NOMO-1 treated with DMSO at 0.1 percent for 48 hours (cell line): ENCODE data around the gene LHFPL2.
"Not testable (repeated sequence)": the region's sequence is repeated elsewhere in the genome, so short reads cannot be mapped to it uniquely, and the experiment has no call there.

Experiments used
- DNase-seq: peaks from one replicate; lab custom pipeline; 2025; ENCODE audit not compliant: unreplicated experiment; lab: John Stamatoyannopoulos, UW

Gene LHFPL2

GRCh38 chr5:78666975-78667374, 18.4 kb upstream of the LHFPL2 start:
- DNase-seq = not testable (repeated sequence)

- DNase-seq = no peak
These were observed 17.5 kb upstream of the LHFPL2 start for GRCh38 chr5:78666041-78666444.

- no peak for DNase-seq
These were observed 17.0 kb upstream of the LHFPL2 start for GRCh38 chr5:78665534-78665933.

- DNase-seq = no peak
These were observed 13.8 kb upstream of the LHFPL2 start for GRCh38 chr5:78662323-78662722.

DNA sequence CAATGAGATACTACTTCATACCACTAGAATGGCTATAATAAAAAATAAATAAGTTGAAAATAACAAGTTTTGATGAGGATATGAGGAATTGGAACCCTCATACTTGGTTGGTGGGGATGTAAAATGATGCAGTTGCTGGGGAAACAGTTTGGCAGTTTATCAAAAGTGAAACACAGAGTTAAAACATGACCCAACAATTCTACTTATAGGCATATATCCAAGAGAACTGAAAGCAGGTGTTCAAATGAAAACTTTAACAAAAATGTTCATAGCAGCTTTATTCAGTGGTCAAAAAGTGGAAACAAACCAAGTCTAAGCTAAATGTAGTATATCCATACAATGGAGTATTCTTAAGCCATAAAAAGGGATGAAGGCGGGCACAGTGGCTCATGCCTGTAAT, 13.1 kb upstream of the LHFPL2 start:
- DNase-seq = no peak

DNA sequence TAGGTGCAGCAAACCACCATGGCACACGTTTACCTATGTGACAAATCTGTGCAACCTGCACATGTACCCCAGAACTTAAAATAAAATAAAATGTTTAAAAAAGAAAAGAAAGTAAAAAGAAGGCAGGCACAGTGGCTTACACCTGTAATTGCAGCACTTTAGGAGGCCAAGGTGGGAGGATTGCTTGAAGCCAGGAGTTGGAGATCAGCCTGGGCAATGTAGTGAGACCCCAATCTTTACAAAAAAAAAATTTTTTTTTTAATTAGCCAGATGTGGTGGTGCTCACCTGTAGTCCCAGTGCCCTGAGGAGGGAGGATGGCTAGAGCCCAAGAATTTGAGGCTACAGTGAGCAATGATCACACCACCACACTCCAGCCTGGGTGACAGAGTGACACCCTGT, 12.5 kb upstream of the LHFPL2 start:
- DNase-seq = no peak

- no peak for DNase-seq
These were observed 11.8 kb upstream of the LHFPL2 start for GRCh38 chr5:78660401-78660800.

GRCh38 chr5:78659714-78660113, 11.1 kb upstream of the LHFPL2 start:
- no peak for DNase-seq

GRCh38 chr5:78659114-78659513, 10.5 kb upstream of the LHFPL2 start:
- no peak for DNase-seq

DNA sequence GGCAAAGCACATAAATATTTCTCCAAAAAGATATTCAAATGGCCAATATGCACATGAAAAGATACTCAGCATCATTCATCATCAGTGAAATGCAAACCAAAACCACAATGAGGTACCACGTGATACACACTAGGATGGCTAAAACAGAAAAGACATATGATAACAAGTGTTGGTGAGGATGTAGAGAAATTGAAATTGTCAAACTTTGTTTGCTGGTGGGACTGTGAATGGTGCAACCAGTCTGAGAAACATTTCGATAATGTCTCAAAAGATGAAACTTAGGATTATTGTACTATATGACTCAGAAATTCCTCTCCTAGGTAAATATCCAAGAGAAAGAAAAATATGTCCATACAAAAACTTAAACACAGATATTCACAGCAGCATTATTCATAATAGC, 8.6 kb upstream of the LHFPL2 start:
- no peak for DNase-seq

GRCh38 chr5:78655746-78656290, 7.2 kb upstream of the LHFPL2 start:
- DNase-seq = no peak

DNA sequence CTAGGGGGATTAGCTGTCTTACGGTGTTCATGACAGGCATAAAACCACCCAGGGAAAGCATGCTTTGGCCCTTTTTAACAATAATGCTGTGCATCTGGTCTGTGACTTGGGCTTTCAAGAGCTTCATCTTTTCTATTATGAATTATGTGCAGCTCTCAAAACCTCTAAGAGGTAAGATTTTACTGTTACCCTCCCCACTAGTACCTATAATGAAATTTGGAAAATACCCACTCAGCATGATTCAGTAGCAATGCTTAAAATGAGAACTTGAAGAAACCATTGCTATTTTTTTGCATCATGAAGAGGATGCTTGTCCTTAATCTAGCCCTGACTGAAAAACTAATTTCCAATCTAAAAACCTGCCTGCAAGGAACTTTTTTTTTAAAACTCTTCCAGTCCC, 5.8 kb upstream of the LHFPL2 start:
- no peak for DNase-seq

- no peak for DNase-seq
These were observed 5.3 kb upstream of the LHFPL2 start for GRCh38 chr5:78653681-78654366.

GRCh38 chr5:78653031-78653430, 4.5 kb upstream of the LHFPL2 start:
- DNase-seq = no peak

GRCh38 chr5:78651468-78651867, 2.9 kb upstream of the LHFPL2 start:
- no peak for DNase-seq

DNA sequence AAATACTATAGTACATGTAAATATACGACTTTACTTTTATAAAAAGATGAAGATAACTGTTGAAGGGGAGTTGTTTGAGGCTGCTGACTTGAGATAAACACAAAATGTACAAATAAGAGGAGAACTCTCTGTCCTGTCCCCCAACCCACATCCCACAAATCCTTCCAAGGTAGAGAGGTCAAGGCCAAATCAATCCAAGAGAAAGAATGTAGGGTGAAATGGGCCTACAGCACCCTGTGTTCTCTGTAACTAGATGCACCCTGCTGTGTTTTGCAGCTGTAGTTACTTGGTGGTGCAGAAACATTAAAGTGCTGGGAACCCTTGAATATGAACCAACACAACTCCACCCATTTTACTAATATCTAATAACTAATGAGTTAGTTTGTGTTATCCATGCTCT, 2.0 kb upstream of the LHFPL2 start:
- DNase-seq = no peak

DNA sequence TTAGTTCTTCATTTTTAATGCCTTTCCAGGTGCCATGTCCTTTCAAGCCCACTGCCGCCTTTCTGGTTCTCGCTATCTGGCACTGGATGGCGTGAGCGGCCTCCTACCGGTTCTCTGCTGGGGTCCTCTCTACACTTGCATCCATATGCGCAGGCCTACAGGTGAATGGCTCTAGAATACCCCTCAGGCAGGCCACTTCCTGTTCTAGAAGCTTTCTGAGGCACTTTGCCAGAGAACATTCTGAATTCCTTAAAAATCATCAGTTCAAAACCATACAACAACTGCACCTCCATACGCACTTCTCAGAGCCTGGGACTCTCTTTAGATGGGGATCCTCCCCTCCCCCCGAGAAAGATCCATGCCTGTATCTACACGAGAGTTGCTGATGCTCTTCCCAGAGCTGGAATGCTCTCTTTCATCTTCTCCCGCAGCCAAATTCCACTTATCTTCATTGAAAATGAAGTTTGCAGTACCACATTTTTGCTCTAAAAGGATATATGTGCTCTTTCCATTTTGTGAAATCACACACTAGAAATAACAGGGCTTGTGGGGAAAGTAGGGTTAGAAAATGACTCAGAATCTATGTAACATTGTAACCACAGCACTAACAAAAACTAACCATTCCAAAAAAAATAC, 1.4 kb upstream of the LHFPL2 start:
- no peak for DNase-seq

GRCh38 chr5:78649211-78649695, 681 bp upstream of the LHFPL2 start:
- DNase-seq = no peak

GRCh38 chr5:78647838-78648358, 674 bp downstream of the LHFPL2 start:
- no peak for DNase-seq

DNA sequence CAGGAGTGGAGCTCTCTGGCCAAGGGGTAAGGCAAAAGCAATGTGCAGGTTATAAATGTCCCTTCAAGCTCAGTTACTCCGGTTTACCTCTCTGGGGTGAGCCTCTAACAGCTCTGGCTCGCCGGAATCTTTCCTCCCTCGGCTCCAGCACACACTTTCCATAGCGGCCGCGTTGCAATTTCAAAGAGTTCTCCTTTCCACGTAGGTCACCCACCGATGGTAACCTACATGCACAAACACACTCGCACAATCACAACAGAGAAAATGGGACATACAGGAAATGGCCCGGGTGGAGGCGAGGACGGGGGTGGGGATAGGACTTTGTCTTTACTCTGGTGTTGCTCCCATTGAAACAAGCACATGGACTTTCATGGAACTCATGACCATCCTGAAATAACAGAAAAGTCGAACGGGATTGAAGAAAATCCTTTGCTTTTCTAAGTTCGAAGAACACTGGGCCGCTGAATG, 1.2 kb downstream of the LHFPL2 start:
- no peak for DNase-seq

- no peak for DNase-seq
These were observed 3.8 kb downstream of the LHFPL2 start for GRCh38 chr5:78644741-78645300.

- no peak for DNase-seq
These were observed 4.4 kb downstream of the LHFPL2 start for GRCh38 chr5:78644129-78644528.
